ENCODE measurements around the gene AGAP1.

The AGAP1 gene

GRCh38 chr2:235781775-235782174 is 287.9 kb downstream of the AGAP1 start:
- no peak for DNase-seq

- DNase-seq: no peak
These were observed 290.9 kb downstream of the AGAP1 start for GRCh38 chr2:235784788-235785187.

- DNase-seq: no peak
These were observed 295.7 kb downstream of the AGAP1 start for GRCh38 chr2:235789552-235789951.

GRCh38 chr2:235793163-235793752 is 299.4 kb downstream of the AGAP1 start:
- DNase-seq: no peak

- no peak for DNase-seq
These were observed 305.4 kb downstream of the AGAP1 start for GRCh38 chr2:235799281-235799680.

GRCh38 chr2:235802542-235802941 is 308.7 kb downstream of the AGAP1 start:
- DNase-seq: no peak

GRCh38 chr2:235803028-235803427 is 309.2 kb downstream of the AGAP1 start:
- no peak for DNase-seq

- no peak for DNase-seq
These were observed 310.8 kb downstream of the AGAP1 start for GRCh38 chr2:235804676-235805075.

GRCh38 chr2:235806986-235807750 is 313.3 kb downstream of the AGAP1 start:
- DNase-seq: no peak

GRCh38 chr2:235808366-235808765 is 314.5 kb downstream of the AGAP1 start:
- DNase-seq: no peak

GRCh38 chr2:235810252-235810651 is 316.4 kb downstream of the AGAP1 start:
- no peak for DNase-seq

GRCh38 chr2:235810846-235811245 is 317.0 kb downstream of the AGAP1 start:
- DNase-seq: no peak

- DNase-seq: no peak
These were observed 317.8 kb downstream of the AGAP1 start for GRCh38 chr2:235811446-235812184.

GRCh38 chr2:235812185-235812665 is 318.4 kb downstream of the AGAP1 start:
- DNase-seq: no peak

- no peak for DNase-seq
These were observed 319.6 kb downstream of the AGAP1 start for GRCh38 chr2:235813398-235813797.

GRCh38 chr2:235820571-235820970 is 326.7 kb downstream of the AGAP1 start:
- no peak for DNase-seq

GRCh38 chr2:235824331-235824730 is 330.5 kb downstream of the AGAP1 start:
- DNase-seq: no peak

- DNase-seq: no peak
These were observed 332.1 kb downstream of the AGAP1 start for GRCh38 chr2:235825946-235826345.

- DNase-seq: no peak
These were observed 333.0 kb downstream of the AGAP1 start for GRCh38 chr2:235826826-235827225.

- no peak for DNase-seq
These were observed 333.7 kb downstream of the AGAP1 start for GRCh38 chr2:235827585-235827992.

GRCh38 chr2:235829726-235830125 is 335.9 kb downstream of the AGAP1 start:
- no peak for DNase-seq

- DNase-seq: no peak
These were observed 337.9 kb downstream of the AGAP1 start for GRCh38 chr2:235831755-235832154.

GRCh38 chr2:235832941-235833340 is 339.1 kb downstream of the AGAP1 start:
- no peak for DNase-seq
